B cell (primary cell): Measurements from ENCODE around the gene LTO1. TPM values are rescaled to one million over a fixed set of nuclear protein-coding genes. Genes with fewer than 3 reads are reported as not detected.

Experiments used
- ATAC-seq: fragments of 200-7000 bp; cut with Tn5 transposase; one replicate; pipeline ENCODE4 v1.10.0; 2021; ENCODE audit warnings: low read depth, mild to moderate bottlenecking, moderate number of reproducible peaks, moderate library complexity
- CTCF ChIA-PET: fragments of 350-600 bp; sonication (Branson Sonifier 250); formaldehyde crosslinking; loops from one replicate; lab custom pipeline; 2021; ENCODE audit warnings: antibody characterized with exemption, inconsistent platforms; lab: Charles Lee
- POLR2A ChIA-PET: fragments of 350-600 bp; sonication (Branson Sonifier 250); formaldehyde crosslinking; loops from one replicate; lab custom pipeline; 2021; ENCODE audit warnings: antibody characterized with exemption; lab: Charles Lee
- DNase-seq: peaks from one replicate; pipeline ENCODE4 v3.0.0; 2013
- H2AFZ ChIP-seq: 2 replicates; pipeline ENCODE4 v1.6.1; 2012; ENCODE audit warnings: mild to moderate bottlenecking, low read depth, low read length; ENCODE audit not compliant: insufficient read depth, poor library complexity, severe bottlenecking
- H3K27ac ChIP-seq, 2 donors: 1 replicate in 1 of 2; 2 replicates in 1 of 2; pipeline ENCODE4 v1.5.1; 2012 to 2013; ENCODE audit warnings: low read length in 2 of 2, mild to moderate bottlenecking in 2 of 2, moderate library complexity in 1 of 2
- H3K27me3 ChIP-seq, 4 experiments: fragments of 200-600 bp in 1 of 4; sonication (generic) in 1 of 4; replicated peaks in 1 of 4; 1 replicate in 2 of 4; 2 replicates in 2 of 4; pipeline versions ENCODE4 v1.6.1 to v1.7.0; 2013 to 2016; ENCODE audit warnings: low read length in 3 of 4, mild to moderate bottlenecking in 2 of 4, mixed read lengths in 1 of 4, moderate library complexity in 1 of 4; ENCODE audit not compliant: insufficient read depth in 4 of 4, control insufficient read depth in 3 of 4; ENCODE audit errors: control extremely low read depth in 1 of 4
- H3K36me3 ChIP-seq, 2 experiments: replicated peaks in 1 of 2; 1 replicate in 1 of 2; 2 replicates in 1 of 2; pipeline versions ENCODE4 v1.6.1 to v1.7.1; 2013; ENCODE audit warnings: low read length in 1 of 2; ENCODE audit not compliant: insufficient read depth in 2 of 2, control insufficient read depth in 1 of 2; ENCODE audit errors: control extremely low read depth in 1 of 2, extremely low read depth in 1 of 2
- H3K4me1 ChIP-seq, 2 donors: fragments of 200-600 bp in 1 of 2; sonication (generic) in 1 of 2; 1 replicate in 1 of 2; 2 replicates in 1 of 2; pipeline versions ENCODE4 v1.5.1 to v1.6.1; 2013 to 2017; ENCODE audit warnings: low read length in 2 of 2; ENCODE audit not compliant: control insufficient read depth in 2 of 2, insufficient read depth in 2 of 2
- H3K4me2 ChIP-seq: replicated peaks from 2 replicates; pipeline ENCODE3; 2012; ENCODE audit warnings: mild to moderate bottlenecking, low read depth, low read length; ENCODE audit not compliant: poor library complexity, severe bottlenecking
- H3K4me3 ChIP-seq, 5 experiments: fragments of 200-600 bp in 1 of 5; sonication (generic) in 1 of 5; 1 replicate in 3 of 5; 2 replicates in 2 of 5; pipeline versions ENCODE4 v1.5.1 to v1.7.0; 2011 to 2016; ENCODE audit warnings: low read length in 4 of 5, mild to moderate bottlenecking in 4 of 5, low read depth in 2 of 5, control low read depth in 1 of 5, moderate library complexity in 1 of 5; ENCODE audit not compliant: insufficient read depth in 1 of 5; ENCODE audit errors: control extremely low read depth in 1 of 5, extremely low read depth in 1 of 5
- H3K79me2 ChIP-seq: fragments of 200-600 bp; sonication (generic); one replicate; pipeline ENCODE4 v1.6.0; 2016; ENCODE audit warnings: low read length; ENCODE audit not compliant: control insufficient read depth, insufficient read depth
- H3K9ac ChIP-seq: fragments of 200-600 bp; sonication (generic); 2 replicates; pipeline ENCODE4 v1.6.1; 2017; ENCODE audit warnings: mild to moderate bottlenecking, low read length, moderate library complexity
- H3K9me3 ChIP-seq, 3 donors: one replicate each; pipeline versions ENCODE4 v1.6.1 to v1.7.1; 2013; ENCODE audit warnings: low read length in 2 of 3; ENCODE audit not compliant: control insufficient read depth in 2 of 3, insufficient read depth in 1 of 3; ENCODE audit errors: control extremely low read depth in 1 of 3
- H4K20me1 ChIP-seq: 2 replicates; pipeline ENCODE4 v1.6.0; 2012; ENCODE audit warnings: mild to moderate bottlenecking, low read length; ENCODE audit not compliant: insufficient read depth, control insufficient read depth, poor library complexity, severe bottlenecking
- H3K27ac Mint-ChIP-seq: one replicate; pipeline ENCODE4 v1.8.0; 2021; ENCODE audit warnings: mixed read lengths
- H3K27me3 Mint-ChIP-seq: one replicate; pipeline ENCODE4 v1.8.0; 2021; ENCODE audit warnings: mixed read lengths
- H3K4me1 Mint-ChIP-seq: one replicate; pipeline ENCODE4 v1.8.0; 2021; ENCODE audit warnings: mixed read lengths
- H3K4me3 Mint-ChIP-seq: one replicate; pipeline ENCODE4 v1.8.0; 2021; ENCODE audit warnings: mixed read lengths
- H3K9me3 Mint-ChIP-seq: one replicate; pipeline ENCODE4 v1.8.0; 2022; ENCODE audit warnings: mixed read lengths; ENCODE audit not compliant: insufficient read depth
- CTCF ChIP-seq: fragments of 200-600 bp; IDR thresholded peaks from one replicate; pipeline ENCODE4 v1.8.0; 2022; ENCODE audit warnings: antibody characterized with exemption, mild to moderate bottlenecking
- EZH2 ChIP-seq: IDR thresholded peaks from 2 replicates; pipeline ENCODE4 v1.6.1; 2012; ENCODE audit warnings: borderline replicate concordance, low read depth, mild to moderate bottlenecking, moderate library complexity, low read length; ENCODE audit not compliant: insufficient read depth, poor library complexity, severe bottlenecking
- WGBS: methylation state at CpG from one replicate; pipeline ENCODE4 v1.1.5; 2013; ENCODE audit warnings: missing lambda C conversion rate; ENCODE audit not compliant: insufficient coverage; 5-methylcytosine and 5-hydroxymethylcytosine counted together
- intact Hi-C: fragments of 100-400 bp; cut with micrococcal nuclease; formaldehyde crosslinking; loops from one replicate; pipeline ENCODE4 v1.10.0; 2022
- polyA plus RNA-seq: library from polyadenylated mRNA; depleted of rRNA; stranded (reverse); fragments of >200 nt; gene quantifications from 2 replicates; pipeline ENCODE4 v1.2.3, GENCODE V29; 2012
- total RNA-seq, 2 donors: library from RNA; stranded (reverse); fragments of 120-200 nt in 1 of 2; gene quantifications; 1 replicate in 1 of 2; 2 replicates in 1 of 2; pipeline versions ENCODE4 v1.2.3 to v1.2.4, GENCODE V29; 2013 to 2022

The LTO1 gene
- total and polyA plus RNA-seq, 2 donors (not counting 1 experiment from before 2014, with no cell fraction given) = 44.4 to 68.8 TPM

- H3K4me2 ChIP-seq = no peak overlapping the region
- peaks cover 18% of the 10 kb centered on the region for H3K27me3 Mint-ChIP-seq
- H3K79me2 ChIP-seq = no peaks in the 10 kb centered on the region
- no peak overlapping the region for H3K27ac Mint-ChIP-seq
- ChIA-PET CTCF (no interaction called here), POLR2A (no interaction called here)
- no peak overlapping the region for H3K9ac ChIP-seq
- DNase-seq (no peak), ATAC-seq (no peak)
- no peaks in the 10 kb centered on the region for H3K36me3 ChIP-seq
- no peaks in the 10 kb centered on the region for H4K20me1 ChIP-seq
- H3K9me3 ChIP-seq = peaks cover 0 to 3% (median 0%) of the 10 kb centered on the region in 3 donors
- TF ChIP-seq EZH2 (no peak), CTCF (no peak)
- H3K27ac ChIP-seq = no peak overlapping the region
- H3K4me1 ChIP-seq = no peaks in the 10 kb centered on the region
- peaks cover 0 to 17% (median 0%) of the 10 kb centered on the region in 4 experiments for H3K27me3 ChIP-seq
- H3K4me1 Mint-ChIP-seq = no peaks in the 10 kb centered on the region
- no peak overlapping the region for H2AFZ ChIP-seq
- 93% methylated on average over 9 of the region's 10 CpGs for WGBS
- no peak overlapping the region for H3K4me3 Mint-ChIP-seq
- H3K9me3 Mint-ChIP-seq = no peaks in the 10 kb centered on the region
- intact Hi-C loops = no loop called here
- no peak overlapping the region for H3K4me3 ChIP-seq
Measured at GRCh38 chr11:69617682-69618081, 57.5 kb downstream of the LTO1 start.

- intact Hi-C loops = no loop called here
- Mint-ChIP-seq H3K4me3 (no peak overlapping the region), H3K27me3 (peaks cover 20% of the 10 kb centered on the region), H3K4me1 (no peaks in the 10 kb centered on the region), H3K27ac (no peak overlapping the region), H3K9me3 (no peaks in the 10 kb centered on the region)
- Histone ChIP-seq H3K27ac (no peak overlapping the region), H3K4me3 (no peak overlapping the region), H4K20me1 (no peaks in the 10 kb centered on the region), H3K4me2 (no peak overlapping the region), H3K79me2 (no peaks in the 10 kb centered on the region), H3K9me3 (peaks cover 0 to 3% (median 0%) of the 10 kb centered on the region in 3 donors), H3K36me3 (no peaks in the 10 kb centered on the region), H2AFZ (no peak overlapping the region), H3K27me3 (peaks cover 0 to 17% (median 0%) of the 10 kb centered on the region in 4 experiments), H3K9ac (no peak overlapping the region), H3K4me1 (no peaks in the 10 kb centered on the region)
- TF ChIP-seq EZH2 (no peak), CTCF (no peak)
- WGBS = 87% methylated on average over 3 of the region's 4 CpGs
- ChIA-PET POLR2A (no interaction called here), CTCF (no interaction called here)
- DNase-seq (no peak), ATAC-seq (no peak)
Measured at GRCh38 chr11:69617220-69617619, 57.9 kb downstream of the LTO1 start.

Other genes starting within 250 kb of the LTO1 start
- gene LINC01488, start 193.7 kb downstream of the LTO1 start, total RNA-seq = not detected in 2 replicates
- gene LINC01488, start 193.7 kb downstream of the LTO1 start, polyA plus RNA-seq = not detected in 2 replicates
- 7.7 and 8.8 TPM in 2 replicates for gene CCND1, start 34.2 kb downstream of the LTO1 start, total RNA-seq
- gene CCND1, start 34.2 kb downstream of the LTO1 start, polyA plus RNA-seq = 4.9 and 5.7 TPM in 2 replicates
- not detected in 2 replicates for gene FGF19, start 28.7 kb upstream of the LTO1 start, total RNA-seq
- gene FGF19, start 28.7 kb upstream of the LTO1 start, polyA plus RNA-seq = not detected in 2 replicates
- gene FGF4, start 100.0 kb upstream of the LTO1 start, total RNA-seq = not detected in 2 replicates
- gene FGF4, start 100.0 kb upstream of the LTO1 start, polyA plus RNA-seq = not detected in 2 replicates
- not detected in 2 replicates for gene FGF3, start 144.1 kb upstream of the LTO1 start, total RNA-seq
- not detected in 2 replicates for gene FGF3, start 144.1 kb upstream of the LTO1 start, polyA plus RNA-seq